H9 (cell line): ENCODE results near the gene RPRD2. TPM values are rescaled to one million over a fixed set of nuclear protein-coding genes. Genes with fewer than 3 reads are reported as not detected.
"Not testable (repeated sequence)": the region's sequence is repeated elsewhere in the genome, so short reads cannot be mapped to it uniquely, and the experiment has no call there.

Experiments
- DNase-seq: peaks from one replicate; pipeline ENCODE4 v3.0.0-alpha.2; 2017
- H2AFZ ChIP-seq: one replicate; pipeline ENCODE4 v1.6.1; 2013; ENCODE audit warnings: mild to moderate bottlenecking, low read length, control low read depth, moderate library complexity
- H2AK5ac ChIP-seq: 2 replicates; pipeline ENCODE4 v1.6.1; 2013; ENCODE audit warnings: low read length, control low read depth, mixed read lengths; ENCODE audit not compliant: insufficient read length
- H2BK120ac ChIP-seq: one replicate; pipeline ENCODE4 v1.6.1; 2013; ENCODE audit warnings: low read depth, mild to moderate bottlenecking, low read length, control low read depth, inconsistent platforms; ENCODE audit not compliant: poor library complexity, severe bottlenecking
- H2BK12ac ChIP-seq: 2 replicates; pipeline ENCODE4 v1.6.1; 2013; ENCODE audit warnings: low read length, control low read depth, mixed read lengths, low read depth; ENCODE audit not compliant: insufficient read length
- H2BK15ac ChIP-seq: 2 replicates; pipeline ENCODE4 v1.6.1; 2013; ENCODE audit warnings: low read depth, low read length, control low read depth
- H2BK20ac ChIP-seq: one replicate; pipeline ENCODE4 v1.6.1; 2013; ENCODE audit warnings: low read depth, mild to moderate bottlenecking, low read length, control low read depth, inconsistent platforms; ENCODE audit not compliant: poor library complexity, severe bottlenecking
- H2BK5ac ChIP-seq: 2 replicates; pipeline ENCODE4 v1.6.1; 2013; ENCODE audit warnings: low read length, control low read depth, mixed read lengths; ENCODE audit not compliant: insufficient read length
- H3K14ac ChIP-seq: 2 replicates; pipeline ENCODE4 v1.6.1; 2013; ENCODE audit warnings: low read length, control low read depth; ENCODE audit not compliant: insufficient read depth
- H3K18ac ChIP-seq: 2 replicates; pipeline ENCODE4 v1.6.1; 2013; ENCODE audit warnings: low read depth, mild to moderate bottlenecking, mixed read lengths, low read length, control low read depth; ENCODE audit not compliant: insufficient read length
- H3K23ac ChIP-seq: 2 replicates; pipeline ENCODE4 v1.6.1; 2013; ENCODE audit warnings: low read length, control low read depth, mixed read lengths, low read depth; ENCODE audit not compliant: insufficient read length
- H3K23me2 ChIP-seq: 2 replicates; pipeline ENCODE4 v1.6.1; 2013; ENCODE audit warnings: low read depth, mild to moderate bottlenecking, mixed read lengths, low read length, control low read depth; ENCODE audit not compliant: insufficient read length, poor library complexity, severe bottlenecking
- H3K27ac ChIP-seq: 2 replicates; pipeline ENCODE4 v1.5.1; 2013; ENCODE audit warnings: low read length, control low read depth, mixed read lengths, low read depth; ENCODE audit not compliant: insufficient read length
- H3K27me3 ChIP-seq: 2 replicates; pipeline ENCODE4 v1.6.1; 2013; ENCODE audit warnings: low read length, control low read depth, inconsistent platforms; ENCODE audit not compliant: insufficient read depth
- H3K4ac ChIP-seq: 2 replicates; pipeline ENCODE4 v1.6.1; 2013; ENCODE audit warnings: low read depth, mild to moderate bottlenecking, control low read depth, inconsistent platforms, low read length, moderate library complexity
- H3K4me1 ChIP-seq: 2 replicates; pipeline ENCODE4 v1.6.1; 2013; ENCODE audit warnings: low read length, control low read depth, inconsistent platforms; ENCODE audit not compliant: insufficient read depth
- H3K4me2 ChIP-seq: 2 replicates; pipeline ENCODE4 v1.6.1; 2013; ENCODE audit warnings: low read length, control low read depth, mixed read lengths; ENCODE audit not compliant: insufficient read length, insufficient read depth
- H3K56ac ChIP-seq: 2 replicates; pipeline ENCODE4 v1.6.1; 2013; ENCODE audit warnings: low read depth, mild to moderate bottlenecking, mixed read lengths, low read length, control low read depth; ENCODE audit not compliant: insufficient read length
- H3K79me1 ChIP-seq: 2 replicates; pipeline ENCODE4 v1.6.1; 2013; ENCODE audit warnings: low read depth, mild to moderate bottlenecking, moderate library complexity, low read length, control low read depth, inconsistent platforms; ENCODE audit not compliant: insufficient read depth, poor library complexity, severe bottlenecking
- H3K79me2 ChIP-seq: 2 replicates; pipeline ENCODE4 v1.6.1; 2013; ENCODE audit warnings: low read length, control low read depth, inconsistent platforms; ENCODE audit not compliant: insufficient read depth
- H3K9ac ChIP-seq: 2 replicates; pipeline ENCODE4 v1.6.1; 2013; ENCODE audit warnings: low read length, control low read depth, mixed read lengths; ENCODE audit not compliant: insufficient read length; ENCODE audit errors: extremely low read depth
- H3K9me3 ChIP-seq: one replicate; pipeline ENCODE4 v1.6.1; 2013; ENCODE audit warnings: low read depth, low read length, inconsistent platforms; ENCODE audit not compliant: control insufficient read depth
- H3T11ph ChIP-seq: one replicate; pipeline ENCODE4 v1.6.1; 2013; ENCODE audit warnings: mild to moderate bottlenecking, low read length, control low read depth, inconsistent platforms
- H4K20me1 ChIP-seq: one replicate; pipeline ENCODE4 v1.6.1; 2013; ENCODE audit not compliant: control insufficient read depth, insufficient read length, insufficient read depth
- H4K5ac ChIP-seq: 2 replicates; pipeline ENCODE4 v1.6.1; 2013; ENCODE audit warnings: low read depth, mild to moderate bottlenecking, mixed read lengths, low read length, control low read depth; ENCODE audit not compliant: insufficient read length
- H4K8ac ChIP-seq: replicated peaks from 2 replicates; pipeline ENCODE4 v1.6.1; 2013; ENCODE audit warnings: low read length, control low read depth, mixed read lengths, low read depth; ENCODE audit not compliant: insufficient read length
- H4K91ac ChIP-seq: 2 replicates; pipeline ENCODE4 v1.6.1; 2013; ENCODE audit warnings: low read depth, mild to moderate bottlenecking, moderate library complexity, mixed read lengths, low read length, control low read depth; ENCODE audit not compliant: insufficient read length
- H3K27ac Mint-ChIP-seq, 3 experiments: 2 replicates in 2 of 3; 3 replicates in 1 of 3; pipeline ENCODE4 v1.8.0; 2020 to 2021; ENCODE audit warnings: mixed read lengths in 3 of 3, mild to moderate bottlenecking in 1 of 3, moderate library complexity in 1 of 3
- H3K27me3 Mint-ChIP-seq: 2 replicates; pipeline ENCODE4 v1.8.0; 2021; ENCODE audit warnings: low read depth, mild to moderate bottlenecking, moderate library complexity, mixed read lengths
- H3K36me3 Mint-ChIP-seq, 3 experiments: 2 replicates in 2 of 3; 3 replicates in 1 of 3; pipeline ENCODE4 v1.8.0; 2020 to 2021; ENCODE audit warnings: low read depth in 3 of 3, mixed read lengths in 3 of 3; ENCODE audit not compliant: insufficient read depth in 1 of 3
- H3K4me1 Mint-ChIP-seq, 2 experiments: 2 replicates each; pipeline ENCODE4 v1.8.0; 2020; ENCODE audit warnings: mixed read lengths in 2 of 2
- H3K4me3 Mint-ChIP-seq, 2 experiments: 2 replicates in 1 of 2; 3 replicates in 1 of 2; pipeline ENCODE4 v1.8.0; 2020 to 2021; ENCODE audit warnings: mild to moderate bottlenecking in 2 of 2, mixed read lengths in 2 of 2, moderate library complexity in 1 of 2
- H3K9me3 Mint-ChIP-seq, 2 experiments: 2 replicates in 1 of 2; 3 replicates in 1 of 2; pipeline ENCODE4 v1.8.0; 2020; ENCODE audit warnings: mild to moderate bottlenecking in 2 of 2, mixed read lengths in 2 of 2, moderate library complexity in 1 of 2
- WGBS: extraction: QIAGEN DNeasy Blood & Tissue Kit; methylation state at CpG from one replicate; pipeline ENCODE4 v1.1.7; 2013; ENCODE audit warnings: missing lambda C conversion rate, low lambda C conversion rate, mixed read lengths; ENCODE audit not compliant: insufficient read length; ENCODE audit errors: extremely low coverage; 5-methylcytosine and 5-hydroxymethylcytosine counted together
- total RNA-seq: library from RNA; stranded (reverse); gene quantifications from 2 replicates; pipeline ENCODE4 v1.2.1, GENCODE V29; 2021
- TF ChIP-seq, protein P1 (sequence below): fragments of 200-600 bp; sonication (generic); conservative IDR thresholded peaks from 3 replicates; pipeline ENCODE4 v1.8.0; 2021; ENCODE audit warnings: antibody characterized with exemption, mild to moderate bottlenecking

Gene RPRD2
- total RNA-seq, 1 experiment from 2014 or later: 39.0 TPM

- Histone ChIP-seq H4K8ac (no peak overlapping the region), H3K23me2 (no peaks in the 10 kb centered on the region), H3K79me1 (peaks cover 8% of the 10 kb centered on the region), H4K91ac (no peak overlapping the region), H2AK5ac (no peak overlapping the region), H3T11ph (no peak overlapping the region), H2BK12ac (no peak overlapping the region), H3K27ac (no peak overlapping the region), H2BK120ac (no peak overlapping the region), H3K56ac (no peak overlapping the region), H3K4me2 (no peak overlapping the region), H3K4me1 (no peaks in the 10 kb centered on the region), H2BK15ac (no peak overlapping the region), H3K14ac (no peak overlapping the region), H3K9ac (no peak overlapping the region), H3K9me3 (no peaks in the 10 kb centered on the region), H3K23ac (no peak overlapping the region), H2BK5ac (no peak overlapping the region), H3K79me2 (peaks cover 9% of the 10 kb centered on the region; the same call in 1 of the 2 replicates), H2AFZ (no peak overlapping the region), H2BK20ac (no peak overlapping the region), H3K4ac (no peak overlapping the region), H3K27me3 (no peaks in the 10 kb centered on the region), H3K18ac (no peak overlapping the region), H4K20me1 (no peaks in the 10 kb centered on the region), H4K5ac (no peak overlapping the region)
- WGBS: no CpG with 5 or more reads among the region's 3 CpGs
- Mint-ChIP-seq H3K4me1 (no peaks in the 10 kb centered on the region; a peak in 1 of 4 replicates), H3K9me3 (peaks cover 3 to 7% of the 10 kb centered on the region in 2 experiments; a peak in 2 of 5 replicates), H3K36me3 (peaks cover 16 to 21% (median 21%) of the 10 kb centered on the region in 3 experiments), H3K27me3 (no peaks in the 10 kb centered on the region), H3K4me3 (no peak overlapping the region), H3K27ac (peak overlapping the region in 1 of 3 experiments; percentile 64; a peak in 3 of 7 replicates)
- DNase-seq: no peak
- TF ChIP-seq, protein P1, sequence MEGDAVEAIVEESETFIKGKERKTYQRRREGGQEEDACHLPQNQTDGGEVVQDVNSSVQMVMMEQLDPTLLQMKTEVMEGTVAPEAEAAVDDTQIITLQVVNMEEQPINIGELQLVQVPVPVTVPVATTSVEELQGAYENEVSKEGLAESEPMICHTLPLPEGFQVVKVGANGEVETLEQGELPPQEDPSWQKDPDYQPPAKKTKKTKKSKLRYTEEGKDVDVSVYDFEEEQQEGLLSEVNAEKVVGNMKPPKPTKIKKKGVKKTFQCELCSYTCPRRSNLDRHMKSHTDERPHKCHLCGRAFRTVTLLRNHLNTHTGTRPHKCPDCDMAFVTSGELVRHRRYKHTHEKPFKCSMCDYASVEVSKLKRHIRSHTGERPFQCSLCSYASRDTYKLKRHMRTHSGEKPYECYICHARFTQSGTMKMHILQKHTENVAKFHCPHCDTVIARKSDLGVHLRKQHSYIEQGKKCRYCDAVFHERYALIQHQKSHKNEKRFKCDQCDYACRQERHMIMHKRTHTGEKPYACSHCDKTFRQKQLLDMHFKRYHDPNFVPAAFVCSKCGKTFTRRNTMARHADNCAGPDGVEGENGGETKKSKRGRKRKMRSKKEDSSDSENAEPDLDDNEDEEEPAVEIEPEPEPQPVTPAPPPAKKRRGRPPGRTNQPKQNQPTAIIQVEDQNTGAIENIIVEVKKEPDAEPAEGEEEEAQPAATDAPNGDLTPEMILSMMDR: no peak
These were observed 28.7 kb downstream of the RPRD2 start for GRCh38 chr1:150392627-150393026.

GRCh38 chr1:150395115-150395514 is 31.2 kb downstream of the RPRD2 start:
- H3K4ac ChIP-seq, H3K4me1 Mint-ChIP-seq, H2AFZ ChIP-seq, H4K8ac ChIP-seq, H3K79me1 ChIP-seq, H3K27ac ChIP-seq, H4K20me1 ChIP-seq, H3T11ph ChIP-seq, H3K9ac ChIP-seq, H3K27me3 Mint-ChIP-seq, H4K5ac ChIP-seq, H2BK5ac ChIP-seq, H4K91ac ChIP-seq, H2BK12ac ChIP-seq, H3K56ac ChIP-seq, H3K27ac Mint-ChIP-seq, H2BK20ac ChIP-seq, H2BK15ac ChIP-seq, H3K23me2 ChIP-seq, H3K9me3 ChIP-seq, H3K14ac ChIP-seq, H2BK120ac ChIP-seq, H3K18ac ChIP-seq, H3K4me2 ChIP-seq, H3K79me2 ChIP-seq, H3K27me3 ChIP-seq, H3K4me3 Mint-ChIP-seq, H2AK5ac ChIP-seq, DNase-seq, H3K23ac ChIP-seq, H3K4me1 ChIP-seq: not testable (repeated sequence)
- no CpG with 5 or more reads among the region's 2 CpGs for WGBS
- H3K36me3 Mint-ChIP-seq: peaks cover 24 to 32% (median 31%) of the 10 kb centered on the region in 3 experiments
- H3K9me3 Mint-ChIP-seq: peaks cover 9 to 13% of the 10 kb centered on the region in 2 experiments
